ENCODE measurements around the gene TAF1. TPM values are rescaled to one million over a fixed set of nuclear protein-coding genes. Genes with fewer than 3 reads are reported as not detected.
A peak's percentile ranks its signal among the peaks of the same experiment; 100 is the strongest.

Gene TAF1
- total and polyA plus RNA-seq, 2 donors (not counting 3 experiments of a cell fraction or from before 2014, with no cell fraction given): 8.2 to 41.0 TPM

DNA sequence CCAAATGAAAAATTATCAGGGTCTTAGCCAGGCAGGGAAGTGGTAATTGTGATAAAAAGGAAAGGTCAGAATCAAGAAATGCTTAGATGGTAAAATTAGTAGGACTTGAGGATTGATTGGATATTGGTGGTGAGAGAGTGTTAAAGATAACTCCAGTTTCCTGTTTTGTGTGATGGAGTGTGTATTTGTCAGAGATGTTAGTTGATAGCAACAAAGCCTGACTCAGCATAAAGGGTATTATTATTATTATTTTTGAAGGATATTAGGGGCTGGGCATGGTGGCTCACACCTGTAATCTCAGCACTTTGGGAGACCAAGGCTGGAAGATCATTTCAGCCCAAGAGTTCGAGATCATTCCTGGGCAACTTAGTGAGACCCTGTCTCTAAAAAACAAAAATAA, 143.1 kb downstream of the TAF1 start:
- no peaks in the 10 kb centered on the region for H3K36me3 ChIP-seq (ENCODE audit: control insufficient read depth in 2 of 2, extremely low read depth in 1 of 2, insufficient read depth in 2 of 2, low read length in 2 of 2)
- no peak for TF ChIP-seq JUN (IDR thresholded peaks at IDR 0.05; ENCODE audit: borderline replicate concordance, insufficient read depth, insufficient read length, low read depth)
- no peak for TF ChIP-seq POLR2AphosphoS5 (IDR thresholded peaks at IDR 0.05; ENCODE audit: insufficient read depth, low read depth, low read length)
- no peak for TF ChIP-seq MYC (IDR thresholded peaks at IDR 0.05; ENCODE audit: low read depth, low read length)
- TF ChIP-seq GATA2 (IDR thresholded peaks at IDR 0.05; ENCODE audit: insufficient read depth, insufficient read length, low read depth, low read length): no peak
- no peak for TF ChIP-seq EZH2 (IDR thresholded peaks at IDR 0.05; ENCODE audit: borderline replicate concordance, low read depth, low read length, severe bottlenecking)
- TF ChIP-seq CTCF (IDR thresholded peaks at IDR 0.05; ENCODE audit: extremely low read depth in 1 of 2, insufficient read depth in 1 of 2, low read depth in 1 of 2, low read length in 2 of 2): no peak
- TF ChIP-seq FOS (IDR thresholded peaks at IDR 0.05; ENCODE audit: borderline replicate concordance, insufficient read depth, low read length): no peak
- no peaks in the 10 kb centered on the region for H3K9me1 ChIP-seq (replicated peaks; ENCODE audit: control insufficient read depth, extremely low read depth, insufficient read depth, low read length)
- no peak overlapping the region for H3K9ac ChIP-seq (replicated peaks; ENCODE audit: extremely low read depth, insufficient read depth, low read length)
- no peaks in the 10 kb centered on the region for H3K79me2 ChIP-seq (ENCODE audit: control insufficient read depth, insufficient read depth, low read length)
- H4K20me1 ChIP-seq (replicated peaks; ENCODE audit: control insufficient read depth, extremely low read depth, insufficient read depth, low read length): no peaks in the 10 kb centered on the region
- CTCF ChIA-PET: no interaction called here
- no peak overlapping the region for H3K4me2 ChIP-seq (ENCODE audit: insufficient read depth, low read length)
- no peaks in the 10 kb centered on the region for H3K27me3 ChIP-seq (ENCODE audit: control insufficient read depth in 2 of 2, insufficient read depth in 2 of 2, low read length in 2 of 2)
- no peak overlapping the region for H2AFZ ChIP-seq (ENCODE audit: low read depth, low read length)
- no peak overlapping the region for H3K27ac ChIP-seq (ENCODE audit: insufficient read depth, low read depth, low read length)
- POLR2A ChIA-PET: no interaction called here
- H3K4me3 ChIP-seq (replicated peaks in 1 of 3; ENCODE audit: insufficient read depth in 1 of 3, low read depth in 1 of 3, low read length in 3 of 3): no peak overlapping the region
- no peaks in the 10 kb centered on the region for H3K9me3 ChIP-seq (replicated peaks; ENCODE audit: control insufficient read depth, insufficient read depth, low read length)
- no peak for DNase-seq (ENCODE audit: low read depth, low spot score)
- peak; percentile 67 for FAIRE-seq
- no TSS peak for BruUV-seq (replicated peaks)
- intact Hi-C loops (cut with micrococcal nuclease): no loop called here
- dilution Hi-C loops (cut with MboI; ENCODE audit: extremely low pct_ligation_motif_present, low sequenced_read_pairs): no loop called here
- no peaks in the 10 kb centered on the region for H3K4me1 ChIP-seq (ENCODE audit: control insufficient read depth, extremely low read depth, insufficient read depth, low read length)
